ENCODE results near the gene CLIC1. TPM values are rescaled to one million over a fixed set of nuclear protein-coding genes. Genes with fewer than 3 reads are reported as not detected.

Gene CLIC1
- total RNA-seq, 1 donor: 701 TPM

GRCh38 chr6:31739639-31740396 is 3.5 kb upstream of the CLIC1 start, which contains the start of gene MSH5:
TSS of gene MSH5 (plus strand) at chr6:31740005. CDS start at chr6:31740467, 462 bp downstream.
- peak; percentile 99 for DNase-seq (ENCODE audit: low read depth)
- no peak for TF ChIP-seq CTCF (IDR thresholded peaks at IDR 0.05; ENCODE audit: insufficient read depth, low read depth, low read length)

GRCh38 chr6:31737991-31738979 is 2.0 kb upstream of the CLIC1 start:
- H3K4me3 ChIP-seq (ENCODE audit: low read depth, low read length): peak overlapping the region; percentile 5
- peak; percentile 84 for DNase-seq (ENCODE audit: low read depth)
- TF ChIP-seq CTCF (IDR thresholded peaks at IDR 0.05; ENCODE audit: insufficient read depth, low read depth, low read length): peak; percentile 33

More at GRCh38 chr6:31739639-31740396, 3.5 kb upstream of the CLIC1 start, which contains the start of gene MSH5:
- peak within 1 kb of the TSS; percentile 94 for H3K4me3 ChIP-seq (ENCODE audit: low read depth, low read length)

- DNase-seq (ENCODE audit: low read depth): no peak
- no peak for TF ChIP-seq CTCF (IDR thresholded peaks at IDR 0.05; ENCODE audit: insufficient read depth, low read depth, low read length)
- peak overlapping the region; percentile 5 for H3K4me3 ChIP-seq (ENCODE audit: low read depth, low read length)
Observed at GRCh38 chr6:31737315-31737990, 1.1 kb upstream of the CLIC1 start.

- H3K4me3 ChIP-seq (ENCODE audit: low read depth, low read length): peak overlapping the region; percentile 99
- no peak for DNase-seq (ENCODE audit: low read depth)
- TF ChIP-seq CTCF (IDR thresholded peaks at IDR 0.05; ENCODE audit: insufficient read depth, low read depth, low read length): no peak
Observed at GRCh38 chr6:31736768-31737314, 511 bp upstream of the CLIC1 start.

DNA sequence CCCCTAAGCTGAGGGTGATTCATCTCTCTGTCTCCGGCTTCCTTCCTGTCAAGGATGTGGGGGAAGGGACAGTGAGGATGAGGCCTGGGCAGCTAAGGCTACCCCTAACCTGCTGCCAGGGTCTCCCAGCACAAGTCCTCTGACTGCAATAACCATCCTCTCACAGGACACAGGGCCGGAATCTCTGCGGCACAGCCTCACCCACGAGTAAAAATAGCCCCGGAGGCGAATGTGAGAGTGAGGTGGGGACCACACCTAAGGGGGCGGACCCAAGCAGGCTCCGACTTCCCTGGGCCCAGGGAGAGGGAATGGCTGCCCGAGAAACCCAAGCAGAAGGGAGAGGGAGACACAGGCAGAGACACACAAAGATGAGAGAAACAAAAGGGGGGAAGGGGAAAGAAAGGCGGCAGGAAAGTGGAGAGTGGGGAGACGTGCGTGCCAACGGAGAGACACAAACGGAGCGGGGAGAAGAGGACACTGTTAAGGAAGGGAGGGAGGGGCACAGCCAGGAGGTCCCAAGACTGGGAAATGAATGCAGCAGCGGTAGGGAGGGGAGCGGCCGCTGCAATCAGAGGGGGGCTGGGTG is 1.4 kb downstream of the CLIC1 start:
- H3K4me3 ChIP-seq (ENCODE audit: low read depth, low read length): peak overlapping the region; percentile 99
- TF ChIP-seq CTCF (IDR thresholded peaks at IDR 0.05; ENCODE audit: insufficient read depth, low read depth, low read length): no peak
- DNase-seq (ENCODE audit: low read depth): peak; percentile 62
